ENCODE data around the gene ASIC4.

GRCh38 chr2:219514196-219514761, at the start of gene ASIC4:
- TF ChIP-seq CTCF (IDR thresholded peaks at IDR 0.05; ENCODE audit: poor library complexity) (no peak), EZH2 (IDR thresholded peaks at IDR 0.05; ENCODE audit: borderline replicate concordance) (no peak)

All from hepatocyte (in vitro differentiated cells).